Panc1 (cell line): ENCODE results near the gene PIAS1. TPM values are rescaled to one million over a fixed set of nuclear protein-coding genes. Genes with fewer than 3 reads are reported as not detected.

Experiments used
- ATAC-seq: fragments of 200-7000 bp; cut with Tn5 transposase; 2 replicates; pipeline ENCODE4 v1.9.1; 2020; ENCODE audit warnings: mild to moderate bottlenecking, moderate library complexity
- BruUV-seq: library from RNA; stranded (reverse); fragments of 400-500 nt; replicated peaks from 2 replicates; lab custom pipeline; 2021; lab: Mats Ljungman, UMichigan
- CTCF ChIA-PET: fragments of 300-600 bp; sonication (Branson Sonifier 250); formaldehyde crosslinking; loops from one replicate; lab custom pipeline; 2022; ENCODE audit warnings: antibody characterized with exemption; lab: Charles Lee
- POLR2A ChIA-PET: fragments of 300-600 bp; sonication (Branson Sonifier 250); formaldehyde crosslinking; loops from one replicate; lab custom pipeline; 2022; ENCODE audit warnings: antibody characterized with exemption; lab: Charles Lee
- DNase-seq: peaks from one replicate; pipeline ENCODE4 v3.0.0-alpha.2; 2010; ENCODE audit warnings: low read depth, low spot score
- H3K27ac ChIP-seq: 2 replicates; pipeline ENCODE4 v1.5.1; 2011; ENCODE audit warnings: mild to moderate bottlenecking, low read length, inconsistent platforms
- H3K27me3 ChIP-seq: fragments of 200-500 bp; sonication (Bioruptor generic); 2 replicates; pipeline ENCODE4 v1.6.0; 2014; ENCODE audit warnings: low read length, inconsistent platforms; ENCODE audit not compliant: control insufficient read depth, insufficient read depth
- H3K36me3 ChIP-seq: fragments of 200-500 bp; sonication (Bioruptor generic); 2 replicates; pipeline ENCODE4 v1.5.1; 2014; ENCODE audit warnings: inconsistent platforms, mild to moderate bottlenecking, low read length, moderate library complexity; ENCODE audit not compliant: control insufficient read depth, insufficient read depth
- H3K4me1 ChIP-seq: 2 replicates; pipeline ENCODE4 v1.5.1; 2011; ENCODE audit warnings: inconsistent platforms, mild to moderate bottlenecking, low read length, moderate library complexity; ENCODE audit not compliant: control insufficient read depth, insufficient read depth
- H3K4me3 ChIP-seq, 2 experiments: 2 replicates each; pipeline ENCODE4 v1.5.1; 2011 to 2012; ENCODE audit warnings: low read depth in 2 of 2, low read length in 2 of 2, mild to moderate bottlenecking in 2 of 2, inconsistent platforms in 1 of 2, moderate library complexity in 1 of 2
- H3K9me3 ChIP-seq: fragments of 200-500 bp; sonication (Bioruptor generic); 2 replicates; pipeline ENCODE4 v1.5.1; 2014; ENCODE audit warnings: low read depth, mild to moderate bottlenecking, inconsistent platforms, low read length, moderate library complexity; ENCODE audit not compliant: control insufficient read depth, insufficient read depth
- POLR2AphosphoS5 ChIP-seq: IDR thresholded peaks from 2 replicates; pipeline ENCODE4 v1.6.1; 2012; ENCODE audit warnings: mild to moderate bottlenecking, low read depth, low read length, moderate library complexity
- SIN3A ChIP-seq: IDR thresholded peaks from 2 replicates; pipeline ENCODE4 v1.6.1; 2012; ENCODE audit warnings: low read depth, mild to moderate bottlenecking, low read length, moderate library complexity, borderline replicate concordance; ENCODE audit not compliant: insufficient read depth
- TCF7L2 ChIP-seq: IDR thresholded peaks from 2 replicates; pipeline ENCODE4 v1.6.1; 2011; ENCODE audit warnings: mild to moderate bottlenecking, low read depth, low read length, inconsistent platforms
- in situ Hi-C: cut with HindIII; loops from 2 replicates; pipeline ENCODE4 v1.10.0; 2016; ENCODE audit warnings: low sequenced_read_pairs, low pct_unique_long_range_greater_than_20kb
- intact Hi-C: fragments of 100-400 bp; cut with micrococcal nuclease; formaldehyde crosslinking; loops from one replicate; pipeline ENCODE4 v1.10.0; 2022; ENCODE audit not compliant: unreplicated experiment
- total RNA-seq: library from RNA; stranded (reverse); gene quantifications from one replicate; pipeline ENCODE4 v1.2.1, GENCODE V29; 2021; ENCODE audit not compliant: unreplicated experiment
- TF ChIP-seq, protein P1 (sequence below), 2 experiments: IDR thresholded peaks; 2 replicates each; pipeline ENCODE4 v1.6.1; 2011 to 2012; ENCODE audit warnings: low read depth in 2 of 2, control low read depth in 1 of 2, low read length in 1 of 2, mild to moderate bottlenecking in 1 of 2, moderate library complexity in 1 of 2; ENCODE audit not compliant: insufficient read depth in 1 of 2
- TF ChIP-seq, protein P2 (sequence below): fragments of 450-650 bp; IDR thresholded peaks from 2 replicates; pipeline ENCODE4 v1.5.1; 2017; ENCODE audit warnings: mild to moderate bottlenecking

Gene PIAS1
- total RNA-seq, 1 experiment from 2014 or later: 44.5 TPM

DNA sequence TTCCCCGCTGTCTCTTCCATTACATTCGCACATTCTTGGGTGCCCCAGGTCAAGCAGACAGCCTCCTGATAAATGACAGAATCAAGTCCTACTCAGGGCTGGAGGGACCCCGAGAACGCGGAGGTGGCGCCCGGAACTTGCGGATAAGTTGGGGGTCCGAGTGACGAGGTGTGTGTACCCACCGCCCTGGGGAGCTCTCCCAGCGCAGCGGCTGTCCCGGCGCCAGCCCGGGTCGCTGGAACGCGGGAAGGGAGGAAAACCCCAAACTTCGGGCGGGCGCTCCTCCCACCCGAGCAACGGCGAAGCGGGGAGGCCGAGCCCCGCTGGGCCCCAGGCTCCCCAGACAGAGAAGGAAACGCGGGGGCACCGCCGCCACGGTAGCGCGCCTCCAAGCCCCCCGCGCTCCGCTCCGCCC lies 174.9 kb downstream of the PIAS1 start:
- H3K4me3 ChIP-seq: peak overlapping the region; percentile 83 to 89
- in situ Hi-C loops (no loop called here), intact Hi-C loops (no loop called here)
- peak overlapping the region; percentile 93 for H3K27ac ChIP-seq
- POLR2A ChIA-PET: no interaction called here
- no TSS peak for BruUV-seq
- peaks cover 16% of the 10 kb centered on the region for H3K4me1 ChIP-seq
- CTCF ChIA-PET: no interaction called here
- H3K36me3 ChIP-seq: no peaks in the 10 kb centered on the region
- H3K27me3 ChIP-seq: no peaks in the 10 kb centered on the region
- no peaks in the 10 kb centered on the region for H3K9me3 ChIP-seq
- TF ChIP-seq SIN3A (no peak), POLR2AphosphoS5 (no peak), TCF7L2 (no peak)
- TF ChIP-seq, protein P1, sequence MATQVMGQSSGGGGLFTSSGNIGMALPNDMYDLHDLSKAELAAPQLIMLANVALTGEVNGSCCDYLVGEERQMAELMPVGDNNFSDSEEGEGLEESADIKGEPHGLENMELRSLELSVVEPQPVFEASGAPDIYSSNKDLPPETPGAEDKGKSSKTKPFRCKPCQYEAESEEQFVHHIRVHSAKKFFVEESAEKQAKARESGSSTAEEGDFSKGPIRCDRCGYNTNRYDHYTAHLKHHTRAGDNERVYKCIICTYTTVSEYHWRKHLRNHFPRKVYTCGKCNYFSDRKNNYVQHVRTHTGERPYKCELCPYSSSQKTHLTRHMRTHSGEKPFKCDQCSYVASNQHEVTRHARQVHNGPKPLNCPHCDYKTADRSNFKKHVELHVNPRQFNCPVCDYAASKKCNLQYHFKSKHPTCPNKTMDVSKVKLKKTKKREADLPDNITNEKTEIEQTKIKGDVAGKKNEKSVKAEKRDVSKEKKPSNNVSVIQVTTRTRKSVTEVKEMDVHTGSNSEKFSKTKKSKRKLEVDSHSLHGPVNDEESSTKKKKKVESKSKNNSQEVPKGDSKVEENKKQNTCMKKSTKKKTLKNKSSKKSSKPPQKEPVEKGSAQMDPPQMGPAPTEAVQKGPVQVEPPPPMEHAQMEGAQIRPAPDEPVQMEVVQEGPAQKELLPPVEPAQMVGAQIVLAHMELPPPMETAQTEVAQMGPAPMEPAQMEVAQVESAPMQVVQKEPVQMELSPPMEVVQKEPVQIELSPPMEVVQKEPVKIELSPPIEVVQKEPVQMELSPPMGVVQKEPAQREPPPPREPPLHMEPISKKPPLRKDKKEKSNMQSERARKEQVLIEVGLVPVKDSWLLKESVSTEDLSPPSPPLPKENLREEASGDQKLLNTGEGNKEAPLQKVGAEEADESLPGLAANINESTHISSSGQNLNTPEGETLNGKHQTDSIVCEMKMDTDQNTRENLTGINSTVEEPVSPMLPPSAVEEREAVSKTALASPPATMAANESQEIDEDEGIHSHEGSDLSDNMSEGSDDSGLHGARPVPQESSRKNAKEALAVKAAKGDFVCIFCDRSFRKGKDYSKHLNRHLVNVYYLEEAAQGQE (IDR thresholded peaks at IDR 0.05; ENCODE audit: insufficient read depth in 1 of 2, low read depth in 2 of 2, low read length in 1 of 2): no peak
- TF ChIP-seq, protein P2, sequence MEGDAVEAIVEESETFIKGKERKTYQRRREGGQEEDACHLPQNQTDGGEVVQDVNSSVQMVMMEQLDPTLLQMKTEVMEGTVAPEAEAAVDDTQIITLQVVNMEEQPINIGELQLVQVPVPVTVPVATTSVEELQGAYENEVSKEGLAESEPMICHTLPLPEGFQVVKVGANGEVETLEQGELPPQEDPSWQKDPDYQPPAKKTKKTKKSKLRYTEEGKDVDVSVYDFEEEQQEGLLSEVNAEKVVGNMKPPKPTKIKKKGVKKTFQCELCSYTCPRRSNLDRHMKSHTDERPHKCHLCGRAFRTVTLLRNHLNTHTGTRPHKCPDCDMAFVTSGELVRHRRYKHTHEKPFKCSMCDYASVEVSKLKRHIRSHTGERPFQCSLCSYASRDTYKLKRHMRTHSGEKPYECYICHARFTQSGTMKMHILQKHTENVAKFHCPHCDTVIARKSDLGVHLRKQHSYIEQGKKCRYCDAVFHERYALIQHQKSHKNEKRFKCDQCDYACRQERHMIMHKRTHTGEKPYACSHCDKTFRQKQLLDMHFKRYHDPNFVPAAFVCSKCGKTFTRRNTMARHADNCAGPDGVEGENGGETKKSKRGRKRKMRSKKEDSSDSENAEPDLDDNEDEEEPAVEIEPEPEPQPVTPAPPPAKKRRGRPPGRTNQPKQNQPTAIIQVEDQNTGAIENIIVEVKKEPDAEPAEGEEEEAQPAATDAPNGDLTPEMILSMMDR: no peak
- DNase-seq: no peak
- no peak; the same call in 1 of the 2 replicates for ATAC-seq

- H3K4me1 ChIP-seq: peaks cover 16% of the 10 kb centered on the region
- no peak for DNase-seq
- H3K9me3 ChIP-seq: no peaks in the 10 kb centered on the region
- no TSS peak for BruUV-seq
- H3K27ac ChIP-seq: peak within 1 kb of the TSS; percentile 93
- CTCF ChIA-PET: no interaction called here
- POLR2A ChIA-PET: no interaction called here
- no peaks in the 10 kb centered on the region for H3K27me3 ChIP-seq
- TF ChIP-seq TCF7L2 (no peak), SIN3A (peak; percentile 62; the same call in 1 of the 2 replicates), POLR2AphosphoS5 (peak; percentile 57; the same call in 1 of the 2 replicates)
- TF ChIP-seq, protein P2: no peak
- TF ChIP-seq, protein P1 (IDR thresholded peaks at IDR 0.05; ENCODE audit: insufficient read depth in 1 of 2, low read depth in 2 of 2, low read length in 1 of 2): 0 out of 4 replicates have a peak, but pooled peaks of 1 of the 2 experiments have one; percentile 34
- ATAC-seq: peak; percentile 95
- H3K36me3 ChIP-seq: no peaks in the 10 kb centered on the region
- in situ Hi-C loops: no loop called here
- intact Hi-C loops: no loop called here
- H3K4me3 ChIP-seq: peak within 1 kb of the TSS; percentile 83 to 89
Measured at GRCh38 chr15:68229386-68230156, 175.5 kb downstream of the PIAS1 start, which contains the start of gene CLN6. Gene CLN6 (minus strand): TSS chr15:68229728. CDS start chr15:68229584, 144 bp downstream.
